Measurements from ENCODE around the gene COG5.
"Not testable (repeated sequence)": the region's sequence is repeated elsewhere in the genome, so short reads cannot be mapped to it uniquely, and the experiment has no call there.

The COG5 gene

DNA sequence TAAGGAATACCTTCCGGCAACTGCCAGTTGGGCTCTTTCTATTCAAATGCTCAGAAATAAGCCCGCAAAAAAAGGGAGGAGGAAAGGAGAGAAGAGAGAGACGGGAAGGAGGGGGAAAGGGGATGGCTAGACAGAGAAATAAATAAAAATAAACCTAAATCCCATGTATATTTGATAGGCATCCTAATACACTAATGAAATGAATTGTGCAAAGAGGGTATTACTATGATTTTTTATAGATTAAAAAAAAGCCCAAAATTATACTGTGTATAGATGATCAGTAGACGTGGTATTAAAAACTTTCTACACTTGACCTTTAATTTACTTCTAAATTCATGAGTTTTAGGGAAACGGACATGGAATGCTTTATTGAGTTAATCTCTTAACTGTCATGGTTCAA, 305.0 kb downstream of the COG5 start:
- no peak for DNase-seq

DNA sequence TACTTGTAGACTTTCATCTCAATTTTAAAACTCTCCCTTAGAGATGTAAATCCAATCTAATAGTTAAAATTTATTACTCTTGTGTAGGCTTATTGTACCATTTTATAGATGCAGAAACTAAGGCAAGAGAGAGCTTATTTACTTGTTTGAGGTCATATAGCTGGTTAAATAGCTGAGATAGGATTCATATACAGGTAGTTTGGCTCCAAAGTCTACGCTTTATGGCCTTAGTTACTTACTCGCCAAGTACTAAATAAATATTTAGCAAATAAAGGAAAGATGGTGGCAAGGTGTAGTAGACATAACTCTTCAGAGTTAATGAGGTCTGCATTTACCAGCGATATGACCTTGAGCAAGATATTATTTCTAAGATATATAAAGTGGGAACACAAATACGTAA, 308.1 kb downstream of the COG5 start:
- DNase-seq: no peak

DNA sequence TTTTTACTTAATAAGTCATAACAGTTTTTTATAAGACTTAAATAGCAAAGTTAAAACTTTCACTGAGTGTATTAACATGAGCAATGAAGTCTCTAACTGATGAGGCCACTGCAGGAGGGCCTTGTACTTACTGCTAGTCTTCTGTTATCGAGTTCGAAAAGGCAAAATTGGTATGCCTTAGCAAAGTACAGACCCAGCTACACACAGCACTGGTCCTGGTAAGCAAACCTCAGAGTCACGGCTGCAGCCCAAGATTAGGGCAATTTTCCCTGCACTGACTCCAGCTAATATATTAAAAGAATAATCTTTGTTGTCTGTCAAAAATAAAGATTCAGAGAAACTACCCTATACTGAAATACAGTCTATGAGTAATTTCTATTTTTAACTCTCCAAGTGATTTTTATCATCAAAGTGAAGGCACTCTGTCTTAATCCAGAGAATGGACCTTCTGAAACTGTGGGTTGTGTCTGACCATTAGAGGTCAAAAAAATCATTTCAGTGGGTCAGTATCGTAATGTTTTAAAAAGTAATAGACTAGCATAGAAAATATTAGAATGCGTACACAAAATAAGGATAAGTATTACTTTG, 309.2 kb downstream of the COG5 start:
- DNase-seq: no peak

DNA sequence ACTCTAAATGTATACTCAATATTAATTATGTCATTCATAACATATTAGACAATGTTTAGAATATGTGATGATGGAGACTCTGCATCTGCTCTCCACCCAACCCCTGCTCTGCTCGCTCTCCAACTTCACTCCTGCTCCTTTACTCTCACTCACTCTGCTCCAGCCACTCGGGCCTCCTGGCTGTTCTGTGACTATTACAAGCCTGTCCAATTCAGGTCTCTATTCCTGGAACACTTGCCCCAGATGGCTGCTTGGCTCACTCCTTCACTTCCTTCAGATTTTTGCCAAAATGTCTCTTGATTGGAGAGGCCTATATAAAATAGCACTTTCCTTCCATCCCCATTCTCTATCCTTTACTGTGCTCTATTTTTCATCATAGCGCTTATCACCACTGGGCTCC, 310.1 kb downstream of the COG5 start:
- no peak for DNase-seq

DNA sequence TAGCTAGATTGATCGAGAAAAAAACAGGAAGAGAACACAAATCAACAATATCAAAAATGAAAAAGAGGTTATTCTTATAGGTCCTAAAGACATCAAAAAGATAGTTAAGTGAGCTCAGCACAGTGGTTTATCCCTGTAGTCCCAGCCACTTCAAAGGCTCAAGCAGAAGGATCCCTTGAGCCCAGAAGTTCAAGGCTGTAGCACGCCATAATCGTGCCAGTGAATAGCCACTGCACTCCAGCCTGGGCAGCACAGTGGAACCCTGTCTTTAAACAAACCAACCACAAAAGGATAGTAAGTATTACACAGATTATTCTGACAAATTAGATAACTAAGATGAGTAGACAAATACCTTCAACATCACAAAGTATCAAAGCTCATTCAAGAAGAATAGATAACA, 311.8 kb downstream of the COG5 start:
- no peak for DNase-seq

DNA sequence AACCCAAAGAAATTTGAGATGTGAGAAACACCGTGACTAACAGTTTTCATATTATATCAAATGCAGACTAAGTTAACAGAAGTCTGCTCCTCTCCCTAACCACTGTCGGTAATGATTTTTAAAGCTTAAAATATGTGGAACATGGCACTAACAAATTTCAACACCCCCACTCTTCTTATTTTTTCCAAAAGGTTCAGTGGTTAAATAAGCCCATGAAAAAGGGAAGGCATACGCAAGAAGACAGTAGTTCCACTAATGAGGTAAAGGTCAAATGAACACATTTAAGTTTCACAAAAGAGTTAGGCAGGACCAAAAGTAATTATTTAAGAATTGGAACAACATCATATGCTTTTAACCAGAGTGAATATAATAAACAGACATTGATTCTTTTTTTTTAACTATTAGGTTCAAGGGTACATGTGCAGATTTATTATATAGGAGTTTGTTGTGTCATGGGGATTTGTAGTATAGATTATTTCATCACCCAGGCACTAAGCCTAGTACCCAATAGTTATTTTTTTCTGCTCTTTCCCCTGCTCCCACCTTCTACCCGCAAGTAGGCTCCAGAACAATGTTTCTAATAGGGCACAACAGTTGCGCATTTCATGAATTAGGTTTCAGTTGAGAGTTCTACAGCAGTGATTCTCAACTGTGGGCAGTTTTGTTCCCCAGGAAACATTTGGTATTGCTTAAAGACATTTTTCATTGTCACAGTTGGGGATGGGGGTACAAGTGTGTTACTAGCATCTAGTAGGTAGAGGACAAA, 315.0 kb downstream of the COG5 start:
- no peak for DNase-seq

DNA sequence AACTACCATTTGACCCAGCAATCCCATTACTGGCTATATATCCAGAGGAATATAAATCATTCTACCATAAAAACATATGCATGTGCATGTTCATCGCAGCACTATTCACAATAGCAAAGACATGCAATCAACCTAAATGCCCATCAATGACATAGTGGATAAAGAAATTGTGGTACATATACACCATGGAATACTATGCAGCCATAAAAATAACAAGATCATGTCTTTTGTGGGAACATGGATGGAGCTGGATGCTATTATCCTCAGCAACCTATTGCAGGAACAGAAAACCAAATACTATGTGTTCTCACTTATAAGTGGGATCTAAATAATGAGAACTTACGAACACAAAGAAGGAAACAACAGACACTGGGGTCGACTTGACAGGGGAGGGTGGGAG, 316.9 kb downstream of the COG5 start:
- not testable (repeated sequence) for DNase-seq

DNA sequence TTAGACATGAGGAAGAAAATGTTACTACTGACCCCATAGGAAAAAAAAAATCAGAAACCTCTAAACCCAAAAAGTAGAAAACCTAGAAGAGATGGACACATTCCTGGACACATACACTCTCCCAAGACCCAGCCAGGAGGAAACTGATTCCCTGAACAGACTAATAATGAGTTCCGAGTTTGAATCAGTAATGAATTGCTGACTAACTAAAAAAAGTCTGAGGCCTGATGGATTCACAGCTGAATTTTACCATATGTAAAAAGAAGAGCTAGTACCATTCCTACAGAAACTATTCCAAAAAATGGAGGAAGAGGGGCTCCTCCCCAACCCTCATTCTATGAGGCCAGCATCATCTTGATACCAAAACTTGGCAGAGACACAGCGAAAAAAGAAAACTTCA, 319.1 kb downstream of the COG5 start:
- no peak for DNase-seq

DNA sequence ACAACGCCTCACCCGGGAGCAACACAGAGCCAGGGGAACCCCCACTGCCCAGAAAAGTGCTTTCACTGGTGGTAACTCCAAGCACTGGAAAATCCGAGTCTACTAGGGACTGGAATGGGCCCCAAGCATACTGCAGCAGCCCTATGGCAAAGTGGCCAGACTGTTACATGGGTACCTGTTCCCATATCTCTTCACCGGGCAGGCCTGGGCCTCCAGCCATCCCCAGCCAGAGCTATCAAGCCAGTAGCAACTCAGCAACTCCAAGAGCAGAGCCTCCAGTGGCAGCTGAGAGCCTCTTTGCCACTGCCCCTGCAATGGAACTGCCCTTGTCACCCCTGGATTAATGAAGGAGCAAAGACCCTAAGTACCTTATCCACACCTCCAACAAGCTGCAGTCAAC, 321.5 kb downstream of the COG5 start:
- DNase-seq: no peak

DNA sequence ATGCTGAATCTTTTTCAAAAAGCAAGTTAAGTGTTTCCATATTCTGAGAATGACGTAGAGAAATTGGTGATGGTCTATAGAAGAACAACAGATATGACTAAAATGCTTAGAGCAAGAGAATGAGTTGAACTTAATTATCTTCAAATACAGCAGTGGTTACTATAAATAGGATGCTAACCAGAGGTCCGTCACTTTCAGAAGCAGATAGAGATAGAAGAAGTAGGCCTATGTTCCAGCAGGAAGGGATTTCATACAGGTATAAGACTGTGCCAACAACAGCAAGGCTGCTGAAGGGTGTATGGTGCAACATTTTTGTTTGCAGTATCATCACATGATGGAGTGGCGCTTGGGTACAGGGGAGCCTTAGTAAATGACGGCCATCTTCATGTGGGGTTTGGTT, 326.3 kb downstream of the COG5 start:
- no peak for DNase-seq

DNA sequence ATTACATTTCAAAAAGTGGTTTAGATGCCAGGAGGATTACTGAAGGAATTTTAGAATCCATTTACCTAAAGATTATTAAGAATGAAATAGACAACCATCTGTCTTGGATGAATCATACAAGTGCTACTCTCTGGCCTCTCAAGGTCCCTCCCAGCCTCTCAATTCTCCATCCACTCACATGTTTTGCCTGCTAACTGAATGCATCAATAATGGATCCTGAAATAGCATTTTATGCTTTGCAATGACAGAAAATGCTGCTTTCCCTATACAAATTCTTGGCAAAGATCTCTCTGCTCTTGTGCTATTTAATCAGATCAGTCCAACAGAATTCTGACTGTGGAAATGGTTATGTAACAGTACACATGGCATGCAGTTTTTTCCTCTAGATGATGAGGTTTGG, 326.9 kb downstream of the COG5 start:
- no peak for DNase-seq

DNA sequence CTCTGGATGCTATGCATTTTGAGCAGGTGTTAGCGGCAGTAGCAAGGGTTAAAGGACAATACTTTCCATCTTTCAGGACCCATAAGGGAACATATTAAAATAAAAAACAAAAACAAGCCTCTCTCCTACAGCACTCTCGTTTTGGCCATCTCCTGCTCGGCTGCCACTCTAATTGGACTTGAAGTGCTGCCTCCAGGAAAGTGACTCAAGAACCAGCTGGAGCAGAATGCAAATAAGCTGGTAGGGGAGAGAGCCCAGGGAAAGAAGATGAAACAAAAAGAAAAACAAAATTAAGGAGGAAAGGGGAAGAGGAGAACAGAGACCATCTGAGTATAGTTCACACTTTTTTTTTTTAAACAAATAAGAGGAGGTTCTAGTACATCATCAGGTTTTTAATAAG, 329.3 kb downstream of the COG5 start:
- DNase-seq: no peak

DNA sequence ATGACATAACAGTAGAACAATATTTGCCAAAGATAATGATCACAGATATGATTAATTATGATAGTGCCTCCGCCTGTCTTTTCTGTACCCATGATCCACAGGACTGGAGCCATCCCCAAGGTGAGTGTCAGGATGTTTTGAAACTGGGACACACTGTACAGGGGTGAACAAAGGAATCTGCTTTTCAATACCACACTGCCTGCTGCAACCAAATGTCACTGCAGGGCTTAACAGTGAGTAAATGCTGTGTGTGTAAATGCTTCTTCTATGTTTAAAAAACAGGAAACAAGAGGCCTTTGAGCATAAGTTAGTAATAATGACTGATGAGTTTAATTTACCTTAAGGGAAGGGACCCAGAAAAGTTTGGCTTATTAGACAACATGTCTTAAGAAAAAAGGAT, 329.7 kb downstream of the COG5 start:
- no peak for DNase-seq

DNA sequence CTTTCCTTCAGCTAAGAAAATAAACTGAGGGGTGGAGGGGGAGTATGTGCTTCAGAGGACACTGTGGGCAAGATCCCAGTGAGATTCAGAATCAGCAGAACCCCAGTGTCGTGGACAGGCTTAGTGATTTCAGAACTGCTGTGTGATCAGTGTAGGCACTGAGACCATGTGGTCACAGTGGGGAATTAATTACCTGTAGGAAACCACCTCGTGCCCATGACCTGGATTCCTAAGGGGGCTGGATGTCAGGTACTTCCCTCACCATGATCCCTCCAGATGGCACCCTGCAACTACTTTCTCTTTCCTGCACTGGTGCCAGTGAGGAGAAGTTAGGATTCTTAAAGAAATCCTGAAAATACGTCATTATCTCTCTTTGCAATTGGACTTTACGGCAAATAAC, 330.5 kb downstream of the COG5 start:
- DNase-seq: no peak

DNA sequence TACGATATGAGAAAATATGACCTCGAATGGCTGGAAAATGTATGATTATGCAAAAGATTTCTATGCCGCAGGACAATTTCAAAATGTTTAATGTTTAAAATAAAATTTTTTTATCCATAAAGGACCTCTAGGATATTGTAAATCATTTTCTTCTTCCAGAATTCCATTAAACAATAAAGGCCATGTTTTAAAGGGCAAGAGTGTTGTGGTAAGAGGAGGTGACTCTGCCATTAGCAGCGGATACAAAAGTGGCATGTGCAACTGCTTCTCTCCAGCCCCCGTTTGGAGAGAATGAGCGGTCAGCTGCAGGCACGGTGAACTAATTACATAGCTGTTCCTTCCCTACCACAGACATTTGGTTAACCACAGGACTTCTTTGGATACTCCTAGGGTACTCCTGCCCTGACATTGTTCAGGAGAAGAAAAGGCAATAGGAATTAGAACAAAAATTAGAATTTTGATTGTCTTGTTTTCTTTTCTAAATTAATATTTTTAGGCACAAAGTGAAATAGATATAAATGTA, 331.1 kb downstream of the COG5 start:
- DNase-seq: no peak

DNA sequence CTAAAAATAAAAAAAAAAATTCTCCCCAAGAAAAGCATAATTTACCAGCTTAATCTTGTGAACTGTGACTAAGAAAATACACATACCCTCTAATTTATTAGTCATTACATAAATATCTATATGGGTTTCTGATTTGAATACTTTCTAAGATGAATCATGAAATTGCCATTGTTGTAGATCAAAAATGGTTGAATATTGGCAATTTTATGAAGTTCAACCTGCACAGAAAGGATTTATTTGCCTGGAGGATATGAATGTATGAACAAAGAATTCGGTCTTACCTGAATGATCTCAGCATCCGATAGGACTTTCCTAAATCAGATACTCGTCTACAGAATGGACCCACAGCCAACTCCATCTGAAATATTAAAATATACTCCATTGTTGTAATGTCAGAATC, 333.4 kb downstream of the COG5 start:
- DNase-seq: no peak

DNA sequence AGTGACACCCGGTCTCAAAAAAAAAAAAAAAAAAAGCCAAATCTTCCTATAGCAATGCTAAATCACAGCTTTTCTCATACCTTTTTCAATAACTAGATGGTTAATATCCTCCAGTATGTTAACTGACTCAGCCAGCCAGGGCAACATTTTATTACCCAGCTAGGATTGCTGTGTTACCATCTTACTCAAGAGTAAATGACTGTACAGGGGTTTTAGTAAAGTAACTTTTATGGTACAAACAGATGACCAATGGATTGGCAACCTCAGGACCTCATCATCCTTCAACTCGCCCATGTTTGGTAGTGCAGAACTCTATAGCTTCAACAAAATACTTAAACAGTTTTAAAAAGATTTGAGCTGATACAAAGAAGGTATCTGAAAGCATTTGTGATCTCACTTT, 335.4 kb downstream of the COG5 start:
- DNase-seq: no peak

DNA sequence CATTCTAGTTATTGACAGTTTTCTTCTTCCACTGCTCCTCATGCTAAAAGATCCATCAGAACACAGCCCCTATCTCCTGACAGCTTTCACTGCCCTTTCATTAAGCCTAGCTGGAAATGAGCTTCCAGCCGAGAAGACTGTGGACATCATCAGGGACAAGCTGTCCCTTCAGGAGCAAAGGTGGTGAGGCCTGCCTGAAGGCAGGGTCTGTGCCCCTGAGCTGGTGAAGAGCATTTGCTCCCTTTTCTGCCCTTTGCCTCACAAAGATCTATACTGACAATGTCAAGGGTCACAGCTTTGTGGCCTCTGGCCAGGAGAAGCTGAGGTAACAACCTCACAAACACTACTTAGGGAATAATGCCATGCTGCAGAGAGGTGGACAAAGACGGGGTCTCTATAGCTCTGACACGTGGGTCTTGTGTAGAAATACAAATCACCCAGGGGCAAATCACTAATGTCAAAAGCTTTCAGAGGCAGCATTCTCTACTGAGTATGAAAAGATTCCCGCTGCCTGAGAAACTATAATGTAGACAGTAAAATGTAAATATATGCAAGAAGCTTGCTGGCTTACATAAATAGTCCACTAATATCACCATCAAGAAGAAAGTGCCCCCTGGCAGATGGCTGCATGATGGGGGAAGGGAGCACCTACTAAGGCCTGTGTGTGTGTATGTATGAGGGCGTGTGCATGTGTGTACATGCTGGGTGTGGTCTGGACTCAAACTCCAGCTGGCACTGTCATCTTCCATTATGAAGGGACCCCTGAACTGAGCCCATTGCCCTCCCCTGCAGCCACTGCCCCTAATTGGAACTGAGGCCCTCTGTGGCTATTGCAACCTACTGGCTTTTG, 339.1 kb downstream of the COG5 start:
- no peak for DNase-seq

DNA sequence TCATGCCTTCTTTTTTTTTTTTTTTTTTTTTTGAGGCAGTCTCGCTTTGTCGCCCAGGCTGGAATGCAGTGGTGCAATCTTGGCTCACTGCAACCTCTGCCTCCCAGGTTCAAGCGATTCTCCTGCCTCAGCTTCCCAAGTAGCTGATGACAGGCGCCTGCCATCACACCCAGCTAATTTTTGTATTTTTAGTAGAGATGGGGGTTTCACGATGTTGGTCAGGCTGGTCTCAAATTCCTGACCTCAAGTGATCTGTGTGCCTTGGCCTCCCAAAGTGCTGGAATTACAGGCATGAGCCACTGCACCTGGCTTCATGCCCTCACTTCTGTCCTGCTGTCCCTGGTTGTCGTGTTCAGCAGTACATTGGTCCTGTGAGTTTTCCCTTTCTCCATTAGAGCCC, 342.9 kb downstream of the COG5 start:
- not testable (repeated sequence) for DNase-seq

DNA sequence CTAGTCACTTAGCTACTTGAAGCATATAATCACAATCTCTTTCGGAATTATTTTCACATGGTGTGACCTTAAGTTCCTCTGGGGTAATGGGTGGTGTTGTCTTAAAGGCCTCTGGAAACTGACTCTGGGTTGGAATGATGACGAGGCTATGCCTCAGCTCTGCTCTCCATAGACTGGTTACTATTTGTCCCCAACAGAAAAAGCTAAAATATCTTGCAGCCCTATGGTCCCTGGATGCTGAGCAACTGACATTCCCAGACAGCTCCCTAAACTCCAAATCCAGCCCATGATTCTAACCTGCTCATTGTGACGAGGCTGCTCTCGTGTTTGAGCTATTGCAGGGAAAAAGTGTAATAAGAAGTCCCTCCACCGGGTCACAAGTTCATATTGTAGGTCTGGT, 343.4 kb downstream of the COG5 start:
- no peak for DNase-seq

DNA sequence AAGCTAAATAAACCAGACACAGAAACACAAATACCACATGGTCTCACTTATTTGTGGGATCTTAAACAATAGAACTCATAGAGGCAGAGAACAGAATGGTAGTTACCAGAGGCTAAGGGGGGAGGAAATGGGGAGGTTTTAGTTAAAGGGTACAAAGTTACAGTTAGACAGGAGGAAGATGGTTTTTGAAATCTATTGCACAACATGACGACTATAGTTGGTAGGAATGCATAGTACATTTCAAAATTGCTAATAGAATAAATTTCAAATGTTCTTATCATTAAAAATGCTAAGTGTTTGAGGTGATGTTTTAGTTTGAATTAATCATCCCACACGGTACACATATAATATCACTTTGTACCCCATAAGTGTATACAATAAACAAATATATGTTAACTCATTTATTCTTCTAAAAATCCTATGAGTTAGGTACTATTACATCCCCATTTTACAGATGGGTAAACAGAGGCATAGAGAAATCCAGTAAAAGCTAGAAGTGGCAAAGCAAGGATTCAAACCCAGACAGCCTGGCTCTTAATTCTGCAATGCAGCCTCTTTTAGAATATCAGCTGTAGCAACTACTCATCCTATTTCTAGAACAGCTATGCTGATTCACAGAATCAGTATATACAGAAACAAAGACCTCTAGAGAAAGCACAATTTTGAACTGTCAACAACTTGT, 344.0 kb downstream of the COG5 start:
- DNase-seq: no peak

DNA sequence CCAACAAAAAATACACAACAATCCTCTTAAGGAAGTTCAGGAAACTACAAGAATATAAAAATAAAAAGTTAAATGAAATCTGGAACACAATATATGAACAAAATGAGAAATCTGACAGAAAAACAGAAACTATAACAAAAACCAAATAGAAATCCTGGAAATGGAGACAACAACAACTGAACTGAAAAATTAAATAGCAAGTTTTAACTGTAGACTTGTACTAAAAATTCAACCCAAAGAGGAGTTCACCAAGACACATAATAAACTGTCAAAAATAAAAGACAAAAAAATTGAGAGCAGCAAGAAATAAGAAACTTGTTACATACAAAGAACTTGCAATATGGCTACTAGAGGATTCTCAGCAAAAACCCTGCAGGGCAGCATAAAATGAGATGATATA, 349.8 kb downstream of the COG5 start:
- no peak for DNase-seq

DNA sequence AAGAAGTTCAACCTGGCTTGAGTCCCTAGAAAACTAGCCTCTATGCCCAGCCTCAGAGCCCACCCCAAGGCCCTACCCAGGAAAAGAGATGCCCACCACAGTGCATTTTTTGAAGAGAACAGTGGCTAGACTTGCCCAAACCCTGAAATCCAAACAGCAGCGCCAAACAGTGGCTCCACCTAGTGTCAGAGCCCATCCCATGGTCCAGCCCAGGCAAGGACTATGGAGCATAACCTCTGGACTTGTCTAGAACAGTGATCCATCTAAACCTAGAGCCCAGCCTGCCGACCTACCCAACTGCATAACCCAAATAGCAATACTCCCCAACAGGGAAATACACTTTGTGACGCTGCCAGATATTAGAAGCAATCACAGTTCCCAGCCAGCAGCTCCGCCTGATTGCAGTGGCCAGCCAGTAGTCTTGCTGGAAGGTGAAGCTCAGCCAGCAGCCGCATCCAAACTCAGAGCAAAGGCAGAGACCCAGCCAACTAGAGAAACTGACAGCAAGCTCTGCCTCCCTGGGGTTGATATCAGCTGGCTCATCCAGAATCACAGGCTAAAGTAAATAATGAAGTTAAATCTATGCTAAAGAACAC, 350.4 kb downstream of the COG5 start:
- no peak for DNase-seq
